Naive thymus-derived CD4-positive, alpha-beta T cell (primary cell): Measurements from ENCODE around the gene RXFP2. TPM values are rescaled to one million over a fixed set of nuclear protein-coding genes. Genes with fewer than 3 reads are reported as not detected.

Experiments used
- ATAC-seq: fragments of 150-1000 bp; cut with Tn5 transposase; 2 replicates; pipeline ENCODE4 v1.10.0; 2021; ENCODE audit warnings: mild to moderate bottlenecking, moderate library complexity
- CTCF ChIA-PET: fragments of 350-600 bp; sonication (Branson Sonifier 250); formaldehyde crosslinking; loops from one replicate; lab custom pipeline; 2021; ENCODE audit warnings: antibody characterized with exemption; lab: Charles Lee
- POLR2A ChIA-PET: fragments of 350-600 bp; sonication (Branson Sonifier 250); formaldehyde crosslinking; loops from one replicate; lab custom pipeline; 2021; ENCODE audit warnings: antibody characterized with exemption, inconsistent platforms; lab: Charles Lee
- DNase-seq, 9 donors: peaks; one replicate each; pipeline versions ENCODE4 v3.0.0 to v3.0.0-alpha.2; 2020 to 2022; ENCODE audit warnings: mixed read lengths in 1 of 9
- H3K27ac ChIP-seq: one replicate; pipeline ENCODE4 v1.7.0; 2013; ENCODE audit warnings: mild to moderate bottlenecking, low read depth, low read length, moderate library complexity
- H3K27me3 ChIP-seq, 2 donors: one replicate each; pipeline ENCODE4 v1.7.0; 2013; ENCODE audit warnings: low read length in 2 of 2, mild to moderate bottlenecking in 2 of 2, moderate library complexity in 2 of 2; ENCODE audit not compliant: control insufficient read depth in 2 of 2, insufficient read depth in 2 of 2
- H3K36me3 ChIP-seq, 3 experiments: 1 replicate in 2 of 3; 2 replicates in 1 of 3; pipeline ENCODE4 v1.7.0; 2013; ENCODE audit warnings: low read length in 3 of 3, mild to moderate bottlenecking in 3 of 3, moderate library complexity in 1 of 3; ENCODE audit not compliant: insufficient read depth in 3 of 3, control insufficient read depth in 2 of 3
- H3K4me1 ChIP-seq, 2 donors: one replicate each; pipeline ENCODE4 v1.7.0; 2013; ENCODE audit warnings: low read length in 2 of 2, mild to moderate bottlenecking in 2 of 2, moderate library complexity in 1 of 2; ENCODE audit not compliant: control insufficient read depth in 2 of 2, insufficient read depth in 2 of 2
- H3K4me3 ChIP-seq: 2 replicates; pipeline ENCODE4 v1.7.0; 2013; ENCODE audit warnings: mild to moderate bottlenecking, low read length
- H3K9me3 ChIP-seq, 3 experiments: 1 replicate in 2 of 3; 2 replicates in 1 of 3; pipeline ENCODE4 v1.7.0; 2013; ENCODE audit warnings: low read length in 3 of 3; ENCODE audit not compliant: control insufficient read depth in 2 of 3
- H3K27ac Mint-ChIP-seq, 9 donors: one replicate each; pipeline ENCODE4 v1.8.0; 2020 to 2022; ENCODE audit warnings: mixed read lengths in 9 of 9, mild to moderate bottlenecking in 8 of 9, moderate library complexity in 5 of 9, inconsistent platforms in 2 of 9
- H3K27me3 Mint-ChIP-seq, 5 donors: one replicate each; pipeline ENCODE4 v1.8.0; 2021 to 2022; ENCODE audit warnings: mixed read lengths in 5 of 5, mild to moderate bottlenecking in 1 of 5
- H3K36me3 Mint-ChIP-seq, 5 donors: one replicate each; pipeline ENCODE4 v1.8.0; 2020 to 2022; ENCODE audit warnings: mixed read lengths in 5 of 5, mild to moderate bottlenecking in 3 of 5, inconsistent platforms in 1 of 5
- H3K4me1 Mint-ChIP-seq, 7 donors: one replicate each; pipeline ENCODE4 v1.8.0; 2020 to 2022; ENCODE audit warnings: mixed read lengths in 7 of 7, mild to moderate bottlenecking in 3 of 7, inconsistent platforms in 1 of 7
- H3K4me3 Mint-ChIP-seq, 10 donors: one replicate each; pipeline ENCODE4 v1.8.0; 2020 to 2022; ENCODE audit warnings: mild to moderate bottlenecking in 10 of 10, mixed read lengths in 10 of 10, moderate library complexity in 6 of 10, inconsistent platforms in 2 of 10
- H3K9me3 Mint-ChIP-seq, 11 donors: one replicate each; pipeline ENCODE4 v1.8.0; 2020 to 2022; ENCODE audit warnings: mixed read lengths in 11 of 11, mild to moderate bottlenecking in 4 of 11, inconsistent platforms in 1 of 11, moderate library complexity in 1 of 11
- intact Hi-C, 2 donors: fragments of 100-400 bp; cut with micrococcal nuclease; formaldehyde crosslinking; loops; one replicate each; pipeline ENCODE4 v1.15.1; 2023
- polyA plus RNA-seq, 2 donors: library from polyadenylated mRNA; unstranded; fragments of 300-500 nt; fragmentation: Illumina TruSeq; gene quantifications; one replicate each; pipeline ENCODE4 v1.2.3, GENCODE V29; 2021
- total RNA-seq, 6 experiments: library from RNA in 5 of 6; stranded (reverse) in 5 of 6; gene quantifications; 1 replicate in 5 of 6; 2 replicates in 1 of 6; pipeline ENCODE4 v1.2.3 and lab custom pipeline; 2021 to 2026

The RXFP2 gene
- total and polyA plus RNA-seq, 7 experiments from 2014 or later, result not detected

GRCh38 chr13:31827707-31828106 is 88.4 kb downstream of the RXFP2 start:
- Histone ChIP-seq H3K27me3 (no peaks in the 10 kb centered on the region), H3K4me1 (no peaks in the 10 kb centered on the region), H3K4me3 (no peak overlapping the region), H3K27ac (no peak overlapping the region), H3K9me3 (no peaks in the 10 kb centered on the region), H3K36me3 (no peaks in the 10 kb centered on the region)
- DNase-seq (no peak), ATAC-seq (no peak)
- H3K36me3 Mint-ChIP-seq, result no peaks in the 10 kb centered on the region
- H3K27me3 Mint-ChIP-seq, result peaks cover 0 to 17% (median 5%) of the 10 kb centered on the region in 5 donors
- H3K9me3 Mint-ChIP-seq, result no peaks in the 10 kb centered on the region
- H3K27ac Mint-ChIP-seq, result no peak overlapping the region
- H3K4me1 Mint-ChIP-seq, result peaks cover 0 to 9% (median 0%) of the 10 kb centered on the region in 7 donors
- ChIA-PET POLR2A (no interaction called here), CTCF (interaction anchor here (0.7 kb wide), 1 partner anchor 88 kb away, joined by 3 read pairs; no protein-coding TSS in a partner anchor)
- intact Hi-C loops, result no loop called here
- H3K4me3 Mint-ChIP-seq, result no peak overlapping the region

GRCh38 chr13:31835932-31836331 is 96.6 kb downstream of the RXFP2 start:
- Histone ChIP-seq H3K4me1 (no peaks in the 10 kb centered on the region), H3K36me3 (no peaks in the 10 kb centered on the region), H3K9me3 (no peaks in the 10 kb centered on the region), H3K27ac (no peak overlapping the region), H3K4me3 (no peak overlapping the region), H3K27me3 (no peaks in the 10 kb centered on the region)
- Mint-ChIP-seq H3K4me1 (peaks cover 0 to 2% (median 0%) of the 10 kb centered on the region in 7 donors), H3K27me3 (peaks cover 4 to 27% (median 9%) of the 10 kb centered on the region in 5 donors), H3K4me3 (no peak overlapping the region), H3K9me3 (peaks cover 0 to 4% (median 0%) of the 10 kb centered on the region in 11 donors), H3K36me3 (no peaks in the 10 kb centered on the region), H3K27ac (no peak overlapping the region)
- CTCF ChIA-PET, result no interaction called here
- intact Hi-C loops, result no loop called here
- POLR2A ChIA-PET, result no interaction called here
- no peak for DNase-seq
- ATAC-seq, result no peak

- no peaks in the 10 kb centered on the region for H3K9me3 Mint-ChIP-seq
- H3K9me3 ChIP-seq, result no peaks in the 10 kb centered on the region
- H3K27ac ChIP-seq, result no peak overlapping the region
- no peak for DNase-seq
- ChIA-PET CTCF (no interaction called here), POLR2A (no interaction called here)
- H3K4me3 ChIP-seq, result no peak overlapping the region
- no peaks in the 10 kb centered on the region for H3K4me1 ChIP-seq
- no peaks in the 10 kb centered on the region for H3K36me3 Mint-ChIP-seq
- no peak overlapping the region for H3K4me3 Mint-ChIP-seq
- H3K27me3 ChIP-seq, result peaks cover 0 to 6% of the 10 kb centered on the region in 2 donors
- H3K36me3 ChIP-seq, result no peaks in the 10 kb centered on the region
- intact Hi-C loops, result no loop called here
- H3K27ac Mint-ChIP-seq, result no peak overlapping the region
- H3K4me1 Mint-ChIP-seq, result peaks cover 0 to 19% (median 11%) of the 10 kb centered on the region in 7 donors
- peaks cover 22 to 70% (median 51%) of the 10 kb centered on the region in 5 donors for H3K27me3 Mint-ChIP-seq
- no peak for ATAC-seq
Measured at GRCh38 chr13:31843044-31843443, 103.7 kb downstream of the RXFP2 start.

GRCh38 chr13:31846182-31846938 is 107.0 kb downstream of the RXFP2 start:
- peak overlapping the region; percentile 47 to 91 (median 74) for H3K4me3 Mint-ChIP-seq
- Histone ChIP-seq H3K4me1 (no peaks in the 10 kb centered on the region), H3K9me3 (no peaks in the 10 kb centered on the region), H3K36me3 (no peaks in the 10 kb centered on the region), H3K27me3 (peaks cover 0 to 6% of the 10 kb centered on the region in 2 donors), H3K4me3 (no peak overlapping the region), H3K27ac (no peak overlapping the region)
- ATAC-seq, result peak; percentile 96
- intact Hi-C loops, result loop anchor here in 1 of 2 donors (1.0 to 2.0 kb wide), 2 partner anchors 469 to 1696 kb away; partner anchors contain the start of genes BRCA2 and ZAR1L
- peak in 7 of 9 donors; percentile 1 to 86 (median 14) for DNase-seq
- no peaks in the 10 kb centered on the region for H3K36me3 Mint-ChIP-seq
- peaks cover 23 to 75% (median 64%) of the 10 kb centered on the region in 5 donors for H3K27me3 Mint-ChIP-seq
- ChIA-PET CTCF (no interaction called here), POLR2A (no interaction called here)
- H3K4me1 Mint-ChIP-seq, result peaks cover 0 to 19% (median 11%) of the 10 kb centered on the region in 7 donors
- H3K27ac Mint-ChIP-seq, result peak overlapping the region in 1 of 9 donors; percentile 43
- no peaks in the 10 kb centered on the region for H3K9me3 Mint-ChIP-seq

- Histone ChIP-seq H3K36me3 (no peaks in the 10 kb centered on the region), H3K27ac (no peak overlapping the region), H3K9me3 (no peaks in the 10 kb centered on the region), H3K27me3 (peaks cover 0 to 6% of the 10 kb centered on the region in 2 donors), H3K4me3 (no peak overlapping the region), H3K4me1 (no peaks in the 10 kb centered on the region)
- ATAC-seq (peak; percentile 26), DNase-seq (no peak)
- POLR2A ChIA-PET, result no interaction called here
- Mint-ChIP-seq H3K9me3 (no peaks in the 10 kb centered on the region), H3K27me3 (peaks cover 22 to 78% (median 63%) of the 10 kb centered on the region in 5 donors), H3K4me1 (peaks cover 0 to 19% (median 11%) of the 10 kb centered on the region in 7 donors), H3K36me3 (no peaks in the 10 kb centered on the region), H3K27ac (no peak overlapping the region), H3K4me3 (peak overlapping the region in 9 of 10 donors; percentile 44 to 72 (median 62))
- intact Hi-C loops, result loop anchor here in 1 of 2 donors (1.0 to 2.0 kb wide), 2 partner anchors 468 to 1696 kb away; partner anchors contain the start of genes BRCA2 and ZAR1L
- CTCF ChIA-PET, result no interaction called here
Measured at GRCh38 chr13:31846961-31847752, 107.8 kb downstream of the RXFP2 start.

GRCh38 chr13:31848621-31849020 is 109.3 kb downstream of the RXFP2 start:
- Histone ChIP-seq H3K27ac (no peak overlapping the region), H3K4me1 (no peaks in the 10 kb centered on the region), H3K36me3 (no peaks in the 10 kb centered on the region), H3K27me3 (peaks cover 0 to 6% of the 10 kb centered on the region in 2 donors), H3K4me3 (no peak overlapping the region), H3K9me3 (no peaks in the 10 kb centered on the region)
- DNase-seq, result no peak
- POLR2A ChIA-PET, result no interaction called here
- no peaks in the 10 kb centered on the region for H3K36me3 Mint-ChIP-seq
- intact Hi-C loops, result no loop called here
- H3K27ac Mint-ChIP-seq, result no peak overlapping the region
- ATAC-seq, result no peak
- H3K4me1 Mint-ChIP-seq, result peaks cover 0 to 19% (median 11%) of the 10 kb centered on the region in 7 donors
- peaks cover 14 to 66% (median 53%) of the 10 kb centered on the region in 5 donors for H3K27me3 Mint-ChIP-seq
- CTCF ChIA-PET, result no interaction called here
- H3K9me3 Mint-ChIP-seq, result no peaks in the 10 kb centered on the region
- H3K4me3 Mint-ChIP-seq, result peak overlapping the region in 2 of 10 donors; percentile 48 to 71
